Epithelial cell of proximal tubule (primary cell): ENCODE data around the gene FKBP6. TPM values are rescaled to one million over a fixed set of nuclear protein-coding genes. Genes with fewer than 3 reads are reported as not detected.
"Not testable (repeated sequence)": the region's sequence is repeated elsewhere in the genome, so short reads cannot be mapped to it uniquely, and the experiment has no call there.

Experiments
- DNase-seq: peaks from one replicate; pipeline ENCODE4 v3.0.0-alpha.2; 2011; ENCODE audit warnings: low read depth
- H3K4me3 ChIP-seq: 2 replicates; pipeline ENCODE4 v1.5.1; 2011; ENCODE audit warnings: low read depth, mild to moderate bottlenecking, low read length
- CTCF ChIP-seq: conservative IDR thresholded peaks from 2 replicates; pipeline ENCODE4 v1.5.1; 2012; ENCODE audit warnings: low read depth, mild to moderate bottlenecking, low read length
- total RNA-seq: library from RNA; depleted of rRNA; stranded (reverse); fragments of >200 nt; gene quantifications from 2 replicates; pipeline ENCODE4 v1.2.3, GENCODE V29; 2015

FKBP6 gene
- total RNA-seq, 1 donor from 2014 or later = not detected

- no peak for TF ChIP-seq CTCF
- peak overlapping the region; percentile 87 for H3K4me3 ChIP-seq
- no peak for DNase-seq
Measured at GRCh38 chr7:73308074-73308664, 19.8 kb upstream of the FKBP6 start.

- DNase-seq = no peak
- peak within 1 kb of the TSS; percentile 87 for H3K4me3 ChIP-seq
- TF ChIP-seq CTCF = no peak
Measured at GRCh38 chr7:73308665-73309214, 19.2 kb upstream of the FKBP6 start, which contains the start of gene NSUN5. TSS of gene NSUN5 (minus strand) at chr7:73308826. CDS start at chr7:73308790, 36 bp downstream.

- H3K4me3 ChIP-seq, DNase-seq: not testable (repeated sequence)
Measured at GRCh38 chr7:73311421-73311820, 16.5 kb upstream of the FKBP6 start.

GRCh38 chr7:73312831-73313520 lies 15.0 kb upstream of the FKBP6 start:
- TF ChIP-seq CTCF = no peak
- no peak for DNase-seq

GRCh38 chr7:73313521-73313906 lies 14.4 kb upstream of the FKBP6 start:
- DNase-seq = no peak
- H3K4me3 ChIP-seq = no peak overlapping the region
- no peak for TF ChIP-seq CTCF

More at GRCh38 chr7:73312831-73313520, 15.0 kb upstream of the FKBP6 start:
- H3K4me3 ChIP-seq = no peak overlapping the region

GRCh38 chr7:73314271-73314670 lies 13.7 kb upstream of the FKBP6 start:
- no peak for TF ChIP-seq CTCF
- no peak overlapping the region for H3K4me3 ChIP-seq

GRCh38 chr7:73316521-73316920 lies 11.4 kb upstream of the FKBP6 start:
- no peak for DNase-seq
- no peak for TF ChIP-seq CTCF
- H3K4me3 ChIP-seq = no peak overlapping the region

More at GRCh38 chr7:73314271-73314670, 13.7 kb upstream of the FKBP6 start:
- no peak for DNase-seq

GRCh38 chr7:73318656-73319204 lies 9.2 kb upstream of the FKBP6 start:
- not testable (repeated sequence) for DNase-seq, H3K4me3 ChIP-seq

GRCh38 chr7:73319541-73319940 lies 8.4 kb upstream of the FKBP6 start:
- DNase-seq, H3K4me3 ChIP-seq: not testable (repeated sequence)

- DNase-seq, H3K4me3 ChIP-seq: not testable (repeated sequence)
Measured at GRCh38 chr7:73320009-73320408, 8.0 kb upstream of the FKBP6 start.
